ENCODE data around the gene KAZN.

DNA sequence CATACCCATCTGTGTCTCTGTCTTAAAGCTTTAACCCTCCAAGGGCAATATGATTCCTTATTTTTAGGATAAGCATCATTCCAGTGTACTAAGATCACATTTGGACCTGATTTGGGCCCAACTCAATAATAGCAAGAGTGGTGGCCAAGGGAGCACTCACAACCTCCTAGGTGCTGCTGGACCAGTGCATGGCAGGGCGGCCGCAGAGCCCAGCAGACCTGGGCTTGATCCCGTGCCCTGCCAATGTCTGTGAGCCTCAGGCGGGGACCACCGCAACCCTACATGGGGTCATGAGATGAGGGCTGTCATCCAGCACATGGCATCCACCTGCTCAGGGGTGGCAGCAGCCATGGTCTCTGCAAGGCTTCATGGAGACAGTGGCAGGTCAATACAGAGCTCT, 353.3 kb downstream of the KAZN start:
- no peak for TF ChIP-seq CTCF (conservative IDR thresholded peaks at IDR 0.05; ENCODE audit: low read length)
- TF ChIP-seq EZH2phosphoT487 (IDR thresholded peaks at IDR 0.05; ENCODE audit: borderline replicate concordance): no peak
